Epithelial cell of esophagus (primary cell): Measurements from ENCODE around the gene FILIP1.
A peak's percentile ranks its signal among the peaks of the same experiment; 100 is the strongest.

Experiments
- DNase-seq: peaks from one replicate; pipeline ENCODE4 v3.0.0; 2010; ENCODE audit warnings: low read depth
- H3K4me3 ChIP-seq: 2 replicates; pipeline ENCODE4 v1.5.1; 2011; ENCODE audit warnings: mild to moderate bottlenecking, low read length, control low read depth
- CTCF ChIP-seq: IDR thresholded peaks from 2 replicates; pipeline ENCODE4 v1.5.1; 2011; ENCODE audit warnings: low read depth, mild to moderate bottlenecking, low read length, control low read depth, inconsistent platforms; ENCODE audit not compliant: insufficient read depth; ENCODE audit errors: missing control alignments

The FILIP1 gene

GRCh38 chr6:75278474-75279077 is 215.0 kb downstream of the FILIP1 start:
- no peak for TF ChIP-seq CTCF
- no peak overlapping the region for H3K4me3 ChIP-seq
- DNase-seq, result peak; percentile 37

- TF ChIP-seq CTCF, result no peak
- DNase-seq, result peak; percentile 87
- no peak overlapping the region for H3K4me3 ChIP-seq
Observed at GRCh38 chr6:75275067-75275466, 218.5 kb downstream of the FILIP1 start.

GRCh38 chr6:75273009-75273408 is 220.6 kb downstream of the FILIP1 start:
- H3K4me3 ChIP-seq, result no peak overlapping the region
- no peak for DNase-seq
- TF ChIP-seq CTCF, result no peak

GRCh38 chr6:75272145-75272840 is 221.3 kb downstream of the FILIP1 start:
- no peak for TF ChIP-seq CTCF
- H3K4me3 ChIP-seq, result no peak overlapping the region
- DNase-seq, result peak; percentile 87

GRCh38 chr6:75268988-75269354 is 224.6 kb downstream of the FILIP1 start:
- H3K4me3 ChIP-seq, result no peak overlapping the region
- no peak for DNase-seq
- TF ChIP-seq CTCF, result no peak

GRCh38 chr6:75268121-75268987 is 225.2 kb downstream of the FILIP1 start:
- peak; percentile 88 for DNase-seq
- no peak overlapping the region for H3K4me3 ChIP-seq
- no peak for TF ChIP-seq CTCF
